ENCODE measurements around the gene GSTO1.

GRCh38 chr10:104273286-104273685 lies 18.6 kb downstream of the GSTO1 start:
- TF ChIP-seq CTCF (IDR thresholded peaks at IDR 0.05) (no peak), POLR2A (IDR thresholded peaks at IDR 0.05) (no peak)

Data from heart left ventricle (tissue), 13 donors.